B cell (primary cell): Measurements from ENCODE around the gene MED20. TPM values are rescaled to one million over a fixed set of nuclear protein-coding genes. Genes with fewer than 3 reads are reported as not detected.

Experiments
- ATAC-seq: fragments of 200-7000 bp; cut with Tn5 transposase; one replicate; pipeline ENCODE4 v1.10.0; 2021; ENCODE audit warnings: low read depth, mild to moderate bottlenecking, moderate number of reproducible peaks, moderate library complexity
- CTCF ChIA-PET: fragments of 350-600 bp; sonication (Branson Sonifier 250); formaldehyde crosslinking; loops from one replicate; lab custom pipeline; 2021; ENCODE audit warnings: antibody characterized with exemption, inconsistent platforms; lab: Charles Lee
- POLR2A ChIA-PET: fragments of 350-600 bp; sonication (Branson Sonifier 250); formaldehyde crosslinking; loops from one replicate; lab custom pipeline; 2021; ENCODE audit warnings: antibody characterized with exemption; lab: Charles Lee
- DNase-seq: peaks from one replicate; pipeline ENCODE4 v3.0.0; 2013
- H2AFZ ChIP-seq: 2 replicates; pipeline ENCODE4 v1.6.1; 2012; ENCODE audit warnings: mild to moderate bottlenecking, low read depth, low read length; ENCODE audit not compliant: insufficient read depth, poor library complexity, severe bottlenecking
- H3K27ac ChIP-seq, 2 donors: 1 replicate in 1 of 2; 2 replicates in 1 of 2; pipeline ENCODE4 v1.5.1; 2012 to 2013; ENCODE audit warnings: low read length in 2 of 2, mild to moderate bottlenecking in 2 of 2, moderate library complexity in 1 of 2
- H3K27me3 ChIP-seq, 4 experiments: fragments of 200-600 bp in 1 of 4; sonication (generic) in 1 of 4; replicated peaks in 1 of 4; 1 replicate in 2 of 4; 2 replicates in 2 of 4; pipeline versions ENCODE4 v1.6.1 to v1.7.0; 2013 to 2016; ENCODE audit warnings: low read length in 3 of 4, mild to moderate bottlenecking in 2 of 4, mixed read lengths in 1 of 4, moderate library complexity in 1 of 4; ENCODE audit not compliant: insufficient read depth in 4 of 4, control insufficient read depth in 3 of 4; ENCODE audit errors: control extremely low read depth in 1 of 4
- H3K36me3 ChIP-seq, 2 experiments: replicated peaks in 1 of 2; 1 replicate in 1 of 2; 2 replicates in 1 of 2; pipeline versions ENCODE4 v1.6.1 to v1.7.1; 2013; ENCODE audit warnings: low read length in 1 of 2; ENCODE audit not compliant: insufficient read depth in 2 of 2, control insufficient read depth in 1 of 2; ENCODE audit errors: control extremely low read depth in 1 of 2, extremely low read depth in 1 of 2
- H3K4me1 ChIP-seq, 2 donors: fragments of 200-600 bp in 1 of 2; sonication (generic) in 1 of 2; 1 replicate in 1 of 2; 2 replicates in 1 of 2; pipeline versions ENCODE4 v1.5.1 to v1.6.1; 2013 to 2017; ENCODE audit warnings: low read length in 2 of 2; ENCODE audit not compliant: control insufficient read depth in 2 of 2, insufficient read depth in 2 of 2
- H3K4me2 ChIP-seq: replicated peaks from 2 replicates; pipeline ENCODE3; 2012; ENCODE audit warnings: mild to moderate bottlenecking, low read depth, low read length; ENCODE audit not compliant: poor library complexity, severe bottlenecking
- H3K4me3 ChIP-seq, 5 experiments: fragments of 200-600 bp in 1 of 5; sonication (generic) in 1 of 5; 1 replicate in 3 of 5; 2 replicates in 2 of 5; pipeline versions ENCODE4 v1.5.1 to v1.7.0; 2011 to 2016; ENCODE audit warnings: low read length in 4 of 5, mild to moderate bottlenecking in 4 of 5, low read depth in 2 of 5, control low read depth in 1 of 5, moderate library complexity in 1 of 5; ENCODE audit not compliant: insufficient read depth in 1 of 5; ENCODE audit errors: control extremely low read depth in 1 of 5, extremely low read depth in 1 of 5
- H3K79me2 ChIP-seq: fragments of 200-600 bp; sonication (generic); one replicate; pipeline ENCODE4 v1.6.0; 2016; ENCODE audit warnings: low read length; ENCODE audit not compliant: control insufficient read depth, insufficient read depth
- H3K9ac ChIP-seq: fragments of 200-600 bp; sonication (generic); 2 replicates; pipeline ENCODE4 v1.6.1; 2017; ENCODE audit warnings: mild to moderate bottlenecking, low read length, moderate library complexity
- H3K9me3 ChIP-seq, 3 donors: one replicate each; pipeline versions ENCODE4 v1.6.1 to v1.7.1; 2013; ENCODE audit warnings: low read length in 2 of 3; ENCODE audit not compliant: control insufficient read depth in 2 of 3, insufficient read depth in 1 of 3; ENCODE audit errors: control extremely low read depth in 1 of 3
- H4K20me1 ChIP-seq: 2 replicates; pipeline ENCODE4 v1.6.0; 2012; ENCODE audit warnings: mild to moderate bottlenecking, low read length; ENCODE audit not compliant: insufficient read depth, control insufficient read depth, poor library complexity, severe bottlenecking
- H3K27ac Mint-ChIP-seq: one replicate; pipeline ENCODE4 v1.8.0; 2021; ENCODE audit warnings: mixed read lengths
- H3K27me3 Mint-ChIP-seq: one replicate; pipeline ENCODE4 v1.8.0; 2021; ENCODE audit warnings: mixed read lengths
- H3K4me1 Mint-ChIP-seq: one replicate; pipeline ENCODE4 v1.8.0; 2021; ENCODE audit warnings: mixed read lengths
- H3K4me3 Mint-ChIP-seq: one replicate; pipeline ENCODE4 v1.8.0; 2021; ENCODE audit warnings: mixed read lengths
- H3K9me3 Mint-ChIP-seq: one replicate; pipeline ENCODE4 v1.8.0; 2022; ENCODE audit warnings: mixed read lengths; ENCODE audit not compliant: insufficient read depth
- CTCF ChIP-seq: fragments of 200-600 bp; IDR thresholded peaks from one replicate; pipeline ENCODE4 v1.8.0; 2022; ENCODE audit warnings: antibody characterized with exemption, mild to moderate bottlenecking
- EZH2 ChIP-seq: IDR thresholded peaks from 2 replicates; pipeline ENCODE4 v1.6.1; 2012; ENCODE audit warnings: borderline replicate concordance, low read depth, mild to moderate bottlenecking, moderate library complexity, low read length; ENCODE audit not compliant: insufficient read depth, poor library complexity, severe bottlenecking
- WGBS: methylation state at CpG from one replicate; pipeline ENCODE4 v1.1.5; 2013; ENCODE audit warnings: missing lambda C conversion rate; ENCODE audit not compliant: insufficient coverage; 5-methylcytosine and 5-hydroxymethylcytosine counted together
- intact Hi-C: fragments of 100-400 bp; cut with micrococcal nuclease; formaldehyde crosslinking; loops from one replicate; pipeline ENCODE4 v1.10.0; 2022
- polyA plus RNA-seq: library from polyadenylated mRNA; depleted of rRNA; stranded (reverse); fragments of >200 nt; gene quantifications from 2 replicates; pipeline ENCODE4 v1.2.3, GENCODE V29; 2012
- total RNA-seq, 2 donors: library from RNA; stranded (reverse); fragments of 120-200 nt in 1 of 2; gene quantifications; 1 replicate in 1 of 2; 2 replicates in 1 of 2; pipeline versions ENCODE4 v1.2.3 to v1.2.4, GENCODE V29; 2013 to 2022

MED20 gene
- total and polyA plus RNA-seq, 2 donors (not counting 1 experiment from before 2014, with no cell fraction given) = 4.6 to 18.2 TPM

GRCh38 chr6:41892921-41893564, 27.9 kb downstream of the MED20 start:
- Histone ChIP-seq H3K9ac (no peak overlapping the region), H3K9me3 (no peaks in the 10 kb centered on the region), H3K27me3 (no peaks in the 10 kb centered on the region), H2AFZ (no peak overlapping the region), H3K4me1 (peaks cover 15 to 17% of the 10 kb centered on the region in 2 donors), H4K20me1 (no peaks in the 10 kb centered on the region), H3K36me3 (no peaks in the 10 kb centered on the region), H3K79me2 (peaks cover 13% of the 10 kb centered on the region), H3K27ac (no peak overlapping the region), H3K4me3 (no peak overlapping the region), H3K4me2 (no peak overlapping the region)
- Mint-ChIP-seq H3K4me3 (no peak overlapping the region), H3K27me3 (no peaks in the 10 kb centered on the region), H3K27ac (no peak overlapping the region), H3K4me1 (peaks cover 10% of the 10 kb centered on the region), H3K9me3 (no peaks in the 10 kb centered on the region)
- intact Hi-C loops = loop anchor here (10.0 kb wide), 2 partner anchors 188 to 818 kb away; partner anchors contain the start of genes NFYA and OARD1
- POLR2A ChIA-PET = no interaction called here
- 89% methylated on average over 1 of the region's 4 CpGs for WGBS
- no peak for ATAC-seq
- TF ChIP-seq EZH2 = no peak
- TF ChIP-seq CTCF = no peak
- DNase-seq = no peak
- CTCF ChIA-PET = no interaction called here

DNA sequence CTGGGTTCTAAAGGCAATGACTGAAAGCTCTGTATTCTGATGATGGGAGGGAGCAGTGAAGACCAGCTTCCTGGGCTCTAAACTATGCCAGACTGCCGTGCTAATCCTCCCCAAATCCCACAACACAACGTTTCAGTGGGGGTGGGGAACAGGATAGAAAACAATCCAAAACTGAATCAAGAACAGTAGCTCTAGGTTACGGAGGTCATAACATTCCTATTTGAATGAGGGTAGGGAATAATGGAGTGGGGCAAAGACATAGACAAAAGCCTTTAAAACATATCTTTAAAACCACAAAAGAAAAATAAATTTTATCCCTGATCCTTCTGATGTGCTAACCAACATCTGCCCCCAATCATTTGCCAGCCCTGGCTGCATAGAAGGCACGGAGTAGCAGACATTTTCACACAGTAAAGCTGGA, 33.6 kb downstream of the MED20 start:
- WGBS = no CpG with 5 or more reads among the region's 4 CpGs
- Histone ChIP-seq H2AFZ (no peak overlapping the region), H4K20me1 (no peaks in the 10 kb centered on the region), H3K36me3 (no peaks in the 10 kb centered on the region), H3K9me3 (no peaks in the 10 kb centered on the region), H3K4me2 (no peak overlapping the region), H3K9ac (no peak overlapping the region), H3K79me2 (peaks cover 3% of the 10 kb centered on the region), H3K27ac (no peak overlapping the region), H3K27me3 (no peaks in the 10 kb centered on the region), H3K4me1 (no peaks in the 10 kb centered on the region), H3K4me3 (no peak overlapping the region)
- no peak for ATAC-seq
- TF ChIP-seq CTCF (no peak), EZH2 (no peak)
- Mint-ChIP-seq H3K4me1 (no peaks in the 10 kb centered on the region), H3K27ac (no peak overlapping the region), H3K4me3 (no peak overlapping the region), H3K27me3 (no peaks in the 10 kb centered on the region), H3K9me3 (no peaks in the 10 kb centered on the region)
- DNase-seq = no peak
- ChIA-PET CTCF (interaction anchor here (0.6 to 1.2 kb wide), 2 partner anchors 33 to 192 kb away, joined by 3 to 5 read pairs; partner anchors contain the start of genes BYSL and MED20), POLR2A (interaction anchor here (0.6 kb wide), 1 partner anchor 1420 kb away, joined by 4 read pairs; no protein-coding TSS in a partner anchor)
- intact Hi-C loops = no loop called here
